Iris pigment epithelial cell (primary cell): ENCODE results near the gene EIF4EBP2.

Source experiments
- DNase-seq: peaks from one replicate; pipeline ENCODE4 v3.0.0-alpha.2; 2011; ENCODE audit warnings: low read depth

Gene EIF4EBP2, protein sequence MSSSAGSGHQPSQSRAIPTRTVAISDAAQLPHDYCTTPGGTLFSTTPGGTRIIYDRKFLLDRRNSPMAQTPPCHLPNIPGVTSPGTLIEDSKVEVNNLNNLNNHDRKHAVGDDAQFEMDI

GRCh38 chr10:70404036-70404786, at the start of gene EIF4EBP2:
EIF4EBP2 (plus strand) TSS chr10:70404145; CDS start chr10:70404402, 257 bp downstream.
- DNase-seq = peak; percentile 96

- DNase-seq = no peak
Observed at GRCh38 chr10:70354556-70354955, 49.4 kb upstream of the EIF4EBP2 start.

GRCh38 chr10:70355051-70356021, 48.6 kb upstream of the EIF4EBP2 start:
- DNase-seq = peak; percentile 36

GRCh38 chr10:70357565-70357964, 46.4 kb upstream of the EIF4EBP2 start:
- DNase-seq = no peak

DNA sequence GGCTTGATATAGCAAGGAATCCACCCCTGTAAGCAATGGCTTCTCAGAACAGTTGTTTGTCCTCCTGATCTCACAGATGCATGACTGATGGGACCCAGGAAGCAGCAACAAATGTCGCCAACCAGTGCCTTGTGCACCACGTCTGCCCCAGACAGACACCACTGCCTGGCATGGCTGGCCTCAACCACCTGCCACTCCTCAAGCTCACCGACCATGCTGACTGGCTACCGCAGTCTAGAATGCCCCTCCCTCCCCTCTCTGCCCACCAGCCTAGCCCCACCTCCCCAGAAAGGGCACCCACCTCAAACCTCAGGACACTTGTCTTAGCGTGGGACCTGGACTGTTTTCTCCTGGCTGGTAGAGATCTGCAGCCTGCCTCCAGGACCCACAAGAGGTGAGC, 45.5 kb upstream of the EIF4EBP2 start:
- DNase-seq = no peak

DNA sequence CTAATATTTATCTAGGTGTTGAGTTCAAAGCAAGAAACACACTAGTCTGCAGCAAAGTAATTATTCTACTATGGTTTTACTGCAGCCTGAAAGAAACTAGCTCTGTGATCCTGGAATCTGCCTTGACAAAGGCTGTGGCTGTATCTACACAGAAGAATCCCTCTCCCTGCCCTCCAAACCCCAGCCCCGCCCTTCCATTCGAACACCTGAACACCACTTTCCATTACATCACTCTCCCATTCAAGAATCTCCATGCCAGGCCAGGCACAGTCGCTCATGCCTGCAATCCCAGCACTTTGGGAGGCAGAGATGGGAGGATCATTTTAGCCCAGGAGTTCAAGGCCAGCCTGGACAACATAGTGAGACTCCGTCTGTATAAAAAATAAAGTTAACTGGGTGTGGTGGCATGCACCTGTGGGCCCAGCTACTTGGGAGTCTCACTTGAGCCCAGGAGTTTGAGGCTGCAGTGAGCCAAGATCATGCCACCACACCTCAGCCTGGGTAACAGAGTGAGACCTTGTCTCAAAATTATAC, 44.9 kb upstream of the EIF4EBP2 start:
- DNase-seq = no peak

DNA sequence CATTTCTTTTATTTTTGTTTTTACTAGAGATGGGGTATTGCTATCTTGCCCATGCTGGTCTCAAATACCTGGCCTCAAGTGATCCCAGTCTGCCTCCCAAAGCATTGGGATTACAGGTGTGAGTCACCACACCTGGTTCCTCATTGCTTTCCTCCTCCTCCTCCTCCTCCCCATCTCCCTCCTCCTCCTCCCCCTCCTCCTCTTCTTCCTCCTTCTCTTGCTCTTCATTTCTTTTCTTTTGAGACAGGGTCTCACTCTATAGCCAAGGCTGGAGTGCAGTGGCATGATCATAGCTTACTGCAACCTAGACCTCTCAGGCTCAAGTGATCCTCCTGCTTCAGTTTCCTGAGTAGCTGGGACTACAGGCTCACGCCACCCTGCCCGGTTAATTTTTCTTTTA, 43.7 kb upstream of the EIF4EBP2 start:
- DNase-seq = no peak

GRCh38 chr10:70362328-70362727, 41.6 kb upstream of the EIF4EBP2 start:
- DNase-seq = no peak

DNA sequence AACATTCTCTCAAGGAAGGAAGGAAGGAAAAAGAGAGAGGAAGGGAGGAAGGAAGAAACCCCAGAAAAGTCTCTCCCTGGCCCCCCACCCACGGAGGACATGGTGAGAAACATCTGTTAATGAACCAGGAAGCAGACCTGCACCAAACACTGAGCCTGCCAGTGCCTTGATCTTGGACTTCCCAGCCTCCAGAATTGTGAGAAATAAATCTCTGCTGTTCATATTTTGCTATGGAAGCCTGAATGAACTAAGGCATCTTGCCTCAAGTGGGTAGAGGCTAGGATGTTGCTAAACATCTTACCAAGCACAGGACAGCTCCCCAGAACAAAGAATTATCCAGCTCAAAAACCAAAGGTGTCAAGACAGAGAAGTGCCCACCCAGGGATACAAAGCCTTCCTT, 40.7 kb upstream of the EIF4EBP2 start:
- no peak for DNase-seq

DNA sequence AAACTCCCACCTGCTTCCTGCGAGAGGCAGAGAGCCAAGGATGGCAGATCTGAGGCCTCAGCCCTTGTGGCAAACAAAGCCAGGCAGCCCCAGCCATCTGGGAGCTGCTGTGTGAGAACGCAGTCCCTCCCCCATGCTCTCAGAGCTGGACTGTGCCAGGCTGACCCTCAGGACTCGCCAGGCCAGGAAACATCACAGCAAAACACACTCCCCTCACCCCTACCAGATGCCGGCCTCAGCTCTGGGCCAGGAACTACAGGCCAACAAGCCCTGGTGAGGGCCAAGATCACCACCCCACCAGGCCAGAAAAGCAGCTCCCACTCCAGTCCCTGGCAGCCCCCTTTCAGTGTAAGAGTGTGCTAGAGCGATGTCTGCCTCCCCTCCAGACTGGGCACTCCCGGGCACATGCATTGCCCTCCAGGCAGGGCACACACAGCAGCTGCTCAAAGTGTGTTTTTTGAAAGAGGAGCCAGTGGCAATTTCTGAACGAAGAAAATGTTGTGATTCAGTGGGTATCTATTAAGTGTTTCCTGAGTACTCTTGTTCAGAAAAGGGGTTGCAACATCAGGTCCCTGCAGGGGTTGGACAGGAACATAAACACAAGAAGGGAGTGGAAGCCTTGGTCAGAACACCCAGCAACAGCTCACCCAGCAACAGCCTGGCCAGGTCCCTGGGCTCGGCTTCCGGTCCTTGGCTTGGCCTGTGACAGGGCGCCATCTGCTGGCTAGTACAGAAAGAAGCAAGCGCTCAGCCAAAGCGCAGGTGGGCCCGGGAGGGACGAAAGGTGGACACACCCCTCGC, 39.8 kb upstream of the EIF4EBP2 start:
- peak; percentile 100 for DNase-seq

GRCh38 chr10:70364772-70365091, 39.2 kb upstream of the EIF4EBP2 start:
- no peak for DNase-seq

DNA sequence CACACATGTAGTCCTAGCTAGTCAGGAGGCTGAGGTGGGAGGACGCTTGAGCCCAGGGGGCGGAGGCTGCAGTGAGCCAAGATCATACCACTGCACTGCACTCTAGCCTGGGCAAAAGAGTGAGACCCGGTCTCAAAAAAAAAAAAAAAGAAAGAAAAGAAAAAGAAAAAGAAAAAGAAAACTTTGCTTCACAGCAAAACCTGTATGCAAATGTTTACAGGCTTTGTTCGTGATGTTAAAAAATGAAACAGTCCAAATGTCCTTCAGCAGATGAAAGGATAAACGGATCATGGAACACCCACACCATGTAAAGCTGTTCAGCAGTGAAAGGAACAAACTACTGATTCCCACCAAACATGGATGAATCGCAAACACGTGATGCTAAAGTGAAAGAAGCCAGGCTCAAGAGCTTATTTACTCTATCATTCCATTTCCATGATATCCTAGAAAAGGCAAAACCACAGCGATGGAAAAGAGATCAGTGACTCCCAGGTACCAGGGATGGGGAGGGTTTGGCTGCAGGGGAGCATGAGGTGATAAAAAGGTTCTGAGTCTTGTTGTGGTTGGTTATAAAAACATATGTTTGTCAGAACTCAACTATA, 36.6 kb upstream of the EIF4EBP2 start:
- peak; percentile 71 for DNase-seq

DNA sequence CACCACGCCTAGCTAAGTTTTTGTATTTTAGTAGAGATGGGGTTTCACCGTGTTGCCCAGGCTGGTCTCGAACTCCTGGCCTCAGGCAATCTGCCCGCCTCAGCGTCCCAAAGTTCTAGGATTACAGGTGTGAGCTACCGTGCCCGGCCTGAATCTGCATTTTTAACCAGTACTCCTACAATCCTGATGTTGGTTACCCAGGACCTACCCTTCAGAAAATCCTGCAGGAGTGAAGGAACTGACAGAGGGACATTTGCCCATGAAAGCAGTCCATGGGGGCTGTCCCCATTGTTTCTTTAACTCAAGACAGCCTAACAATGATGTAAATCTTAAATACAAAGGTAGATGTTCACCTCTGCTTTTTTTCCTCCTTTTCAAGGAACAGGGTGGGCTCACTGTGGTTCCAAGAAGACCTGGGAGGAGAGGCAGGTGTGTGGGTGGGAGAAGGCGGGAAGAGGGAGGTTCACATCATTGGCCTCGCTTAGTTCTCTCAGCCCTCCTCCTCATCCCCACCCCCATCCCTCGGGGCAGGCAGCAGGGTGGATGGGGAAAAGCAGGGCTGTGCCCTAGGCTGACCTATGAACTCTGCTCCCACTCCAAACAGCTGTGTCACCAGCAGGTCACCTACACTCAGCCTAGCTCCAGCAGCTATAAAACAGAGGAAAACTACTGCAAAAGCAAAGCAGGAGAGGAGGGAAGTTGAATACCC, 35.0 kb upstream of the EIF4EBP2 start:
- DNase-seq = no peak

DNA sequence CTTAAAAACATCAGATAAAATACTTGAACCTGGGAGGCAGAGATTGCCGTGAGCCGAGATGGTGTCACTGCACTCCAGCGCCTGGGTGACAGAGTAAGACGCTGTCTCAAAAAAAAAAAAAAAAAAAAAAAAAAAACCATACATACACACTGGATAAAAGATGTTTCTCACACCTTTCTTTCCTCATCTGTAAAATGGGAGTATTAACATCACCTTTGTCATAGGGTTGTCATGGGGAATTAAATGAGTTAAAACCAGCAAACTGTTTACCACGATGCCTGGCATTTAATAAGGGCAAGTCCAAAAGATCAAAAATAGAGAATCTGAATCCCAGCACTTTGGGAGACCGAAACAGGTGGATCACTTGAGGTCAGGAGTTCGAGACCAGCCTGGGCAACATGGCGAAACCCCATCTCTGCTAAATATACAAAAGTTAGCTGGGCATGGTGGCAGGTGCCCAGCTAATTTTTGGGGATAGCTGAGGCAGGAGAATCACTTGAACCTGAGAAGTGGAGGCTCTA, 34.4 kb upstream of the EIF4EBP2 start:
- DNase-seq = no peak

- DNase-seq = no peak
Observed at GRCh38 chr10:70370766-70371165, 33.2 kb upstream of the EIF4EBP2 start.

- DNase-seq = no peak
Observed at GRCh38 chr10:70371846-70372245, 32.1 kb upstream of the EIF4EBP2 start.

- DNase-seq = peak; percentile 70
Observed at GRCh38 chr10:70374775-70375614, 28.9 kb upstream of the EIF4EBP2 start.

DNA sequence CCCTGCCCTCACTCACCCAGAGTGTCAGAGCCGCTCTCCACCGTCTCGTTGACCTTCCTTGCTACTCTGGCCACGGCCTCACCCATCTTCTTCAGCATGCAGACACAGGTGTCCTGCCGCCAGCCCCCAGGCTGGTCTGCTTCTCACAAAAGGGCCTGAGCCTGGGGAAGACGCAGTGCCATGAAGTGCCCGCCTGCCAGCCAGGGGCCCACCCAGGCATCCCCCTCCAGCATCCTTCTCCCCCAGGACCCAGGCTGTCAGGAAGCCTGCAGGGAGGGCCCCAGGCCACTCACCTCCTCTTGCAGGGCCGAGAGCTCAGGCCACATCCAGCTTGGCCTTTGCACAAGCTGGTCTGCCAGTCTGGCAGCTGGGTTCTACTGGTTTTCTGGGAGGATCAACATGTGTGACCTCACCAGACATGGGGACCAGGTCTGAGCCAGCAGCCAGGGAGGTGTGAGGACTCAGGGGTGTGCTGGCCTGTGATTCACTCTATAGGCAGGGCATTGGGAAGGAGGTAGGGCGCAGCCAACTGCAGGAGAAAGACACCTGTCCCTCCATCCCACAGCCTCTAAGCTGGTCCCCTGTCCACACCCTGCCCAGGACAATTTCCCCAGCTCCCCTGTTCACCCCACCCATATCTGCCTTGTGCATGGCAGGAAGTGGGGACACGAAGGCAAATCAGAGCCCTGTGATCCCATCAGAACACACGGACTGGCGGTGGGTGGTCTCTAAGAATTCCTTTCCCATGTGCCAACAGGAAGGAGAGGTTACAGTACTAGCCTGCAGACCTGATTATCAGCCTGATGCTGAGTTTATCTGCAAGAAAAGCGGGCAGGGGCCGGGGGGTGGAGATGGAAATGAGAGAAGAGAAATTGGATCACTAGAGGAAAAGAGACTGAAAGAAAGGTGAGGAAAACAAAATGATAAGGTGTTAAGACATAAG, 27.2 kb upstream of the EIF4EBP2 start:
- no peak for DNase-seq
